Neural cell (in vitro differentiated cells): ENCODE results near the gene TFCP2L1. TPM values are rescaled to one million over a fixed set of nuclear protein-coding genes. Genes with fewer than 3 reads are reported as not detected.

Source experiments
- H2AFZ ChIP-seq: fragments of 200-600, 300-800 bp; sonication (generic), shearing (Covaris generic); 2 replicates; pipeline ENCODE4 v1.6.0; 2014; ENCODE audit warnings: low read depth, mild to moderate bottlenecking, antibody characterized with exemption, low read length, moderate library complexity
- H3F3A ChIP-seq: fragments of 200-600 bp; shearing (Covaris generic); 2 replicates; pipeline ENCODE4 v1.6.1; 2016; ENCODE audit warnings: mild to moderate bottlenecking, moderate library complexity, mixed read lengths, antibody characterized with exemption, low read length; ENCODE audit not compliant: insufficient read depth, poor library complexity, severe bottlenecking
- H3K27ac ChIP-seq: fragments of 200-600, 300-800 bp; sonication (generic), shearing (Covaris generic); 2 replicates; pipeline ENCODE4 v1.5.1; 2014; ENCODE audit warnings: mild to moderate bottlenecking, low read length, moderate library complexity
- H3K27me3 ChIP-seq: fragments of 300-800, 200-600 bp; sonication (generic), shearing (Covaris generic); 2 replicates; pipeline ENCODE4 v1.6.0; 2014; ENCODE audit warnings: mild to moderate bottlenecking, low read depth, low read length, moderate library complexity; ENCODE audit not compliant: insufficient read depth
- H3K36me3 ChIP-seq: fragments of 300-800, 200-600 bp; sonication (generic), shearing (Covaris generic); 2 replicates; pipeline ENCODE4 v1.5.1; 2014; ENCODE audit warnings: mild to moderate bottlenecking, antibody characterized with exemption, low read length, moderate library complexity; ENCODE audit not compliant: insufficient read depth
- H3K4me2 ChIP-seq: fragments of 300-800, 200-600 bp; sonication (generic), shearing (Covaris generic); 2 replicates; pipeline ENCODE4 v1.6.0; 2014; ENCODE audit warnings: mild to moderate bottlenecking, low read length
- H3K4me3 ChIP-seq: fragments of 300-800, 200-600 bp; sonication (generic), shearing (Covaris generic); 2 replicates; pipeline ENCODE4 v1.5.1; 2014; ENCODE audit warnings: mild to moderate bottlenecking, low read length, moderate library complexity
- H3K79me2 ChIP-seq: fragments of 200-600 bp; shearing (Covaris generic); replicated peaks from 2 replicates; pipeline ENCODE4 v1.6.0; 2014; ENCODE audit warnings: mild to moderate bottlenecking, low read length, moderate library complexity; ENCODE audit not compliant: insufficient read depth
- H3K9ac ChIP-seq: fragments of 300-800, 200-600 bp; sonication (generic), shearing (Covaris generic); 2 replicates; pipeline ENCODE4 v1.6.1; 2016; ENCODE audit warnings: mild to moderate bottlenecking, low read length, mixed read lengths
- H3K9me2 ChIP-seq: fragments of 200-600 bp; shearing (Covaris generic); 2 replicates; pipeline ENCODE4 v1.6.1; 2016; ENCODE audit warnings: mild to moderate bottlenecking, low read length, mixed read lengths; ENCODE audit not compliant: insufficient read depth
- H3K9me3 ChIP-seq: fragments of 200-600, 300-800 bp; sonication (generic), shearing (Covaris generic); 2 replicates; pipeline ENCODE4 v1.6.1; 2016; ENCODE audit warnings: mild to moderate bottlenecking, mixed run types, low read length, moderate library complexity, mixed read lengths
- H4K20me1 ChIP-seq: fragments of 200-600 bp; shearing (Covaris generic); 2 replicates; pipeline ENCODE4 v1.6.1; 2016; ENCODE audit warnings: mild to moderate bottlenecking, mixed run types; ENCODE audit not compliant: insufficient read depth
- EP300 ChIP-seq: fragments of 450-650 bp; conservative IDR thresholded peaks from 2 replicates; pipeline ENCODE4 v1.6.1; 2014; ENCODE audit warnings: antibody characterized with exemption, mild to moderate bottlenecking, moderate library complexity; ENCODE audit not compliant: poor library complexity, severe bottlenecking
- EZH2 ChIP-seq: fragments of 200-600, 300-800 bp; shearing (Covaris generic), sonication (generic); IDR thresholded peaks from 2 replicates; pipeline ENCODE4 v1.6.1; 2014; ENCODE audit warnings: antibody characterized with exemption, low read length, borderline replicate concordance, mild to moderate bottlenecking; ENCODE audit not compliant: insufficient read depth, poor library complexity, severe bottlenecking
- MXI1 ChIP-seq: fragments of 450-650 bp; conservative IDR thresholded peaks from 2 replicates; pipeline ENCODE4 v1.6.1; 2014; ENCODE audit warnings: antibody characterized with exemption, mild to moderate bottlenecking; ENCODE audit not compliant: poor library complexity, severe bottlenecking
- POLR2AphosphoS5 ChIP-seq: IDR thresholded peaks from 2 replicates; pipeline ENCODE4 v1.6.1; 2012
- RAD21 ChIP-seq: fragments of 450-650 bp; conservative IDR thresholded peaks from 2 replicates; pipeline ENCODE4 v1.6.1; 2014; ENCODE audit warnings: antibody characterized with exemption, mild to moderate bottlenecking, moderate library complexity
- REST ChIP-seq: IDR thresholded peaks from 2 replicates; pipeline ENCODE4 v1.6.1; 2012; ENCODE audit warnings: borderline replicate concordance
- SMC3 ChIP-seq: fragments of 450-650 bp; conservative IDR thresholded peaks from 2 replicates; pipeline ENCODE4 v1.6.1; 2014; ENCODE audit warnings: antibody characterized with exemption, mild to moderate bottlenecking, moderate library complexity; ENCODE audit not compliant: poor library complexity
- TAF1 ChIP-seq: IDR thresholded peaks from 2 replicates; pipeline ENCODE4 v1.6.1; 2012; ENCODE audit warnings: low read depth
- polyA plus RNA-seq: library from polyadenylated mRNA; depleted of rRNA; stranded (reverse); fragments of >200 nt; gene quantifications from 2 replicates; pipeline ENCODE4 v1.2.3, GENCODE V29; 2014
- TF ChIP-seq, protein P1 (sequence below): fragments of 450-650 bp; IDR thresholded peaks from 2 replicates; pipeline ENCODE4 v1.5.1; 2014; ENCODE audit warnings: antibody characterized with exemption, mild to moderate bottlenecking, moderate library complexity; ENCODE audit not compliant: poor library complexity, severe bottlenecking

The TFCP2L1 gene
- polyA plus RNA-seq, 1 donor from 2014 or later = 0.04 TPM

- Histone ChIP-seq H2AFZ (no peak overlapping the region), H3K27me3 (no peaks in the 10 kb centered on the region), H4K20me1 (no peaks in the 10 kb centered on the region), H3K36me3 (no peaks in the 10 kb centered on the region), H3K9me2 (no peaks in the 10 kb centered on the region), H3K27ac (no peak overlapping the region), H3K9me3 (no peaks in the 10 kb centered on the region), H3K4me3 (no peak overlapping the region), H3F3A (no peaks in the 10 kb centered on the region), H3K4me2 (no peak overlapping the region), H3K79me2 (no peaks in the 10 kb centered on the region), H3K9ac (no peak overlapping the region)
- TF ChIP-seq REST = no peak
- no peak for TF ChIP-seq MXI1
- TF ChIP-seq POLR2AphosphoS5 = no peak
- no peak for TF ChIP-seq TAF1
Observed at GRCh38 chr2:121193185-121193584, 91.8 kb downstream of the TFCP2L1 start.

DNA sequence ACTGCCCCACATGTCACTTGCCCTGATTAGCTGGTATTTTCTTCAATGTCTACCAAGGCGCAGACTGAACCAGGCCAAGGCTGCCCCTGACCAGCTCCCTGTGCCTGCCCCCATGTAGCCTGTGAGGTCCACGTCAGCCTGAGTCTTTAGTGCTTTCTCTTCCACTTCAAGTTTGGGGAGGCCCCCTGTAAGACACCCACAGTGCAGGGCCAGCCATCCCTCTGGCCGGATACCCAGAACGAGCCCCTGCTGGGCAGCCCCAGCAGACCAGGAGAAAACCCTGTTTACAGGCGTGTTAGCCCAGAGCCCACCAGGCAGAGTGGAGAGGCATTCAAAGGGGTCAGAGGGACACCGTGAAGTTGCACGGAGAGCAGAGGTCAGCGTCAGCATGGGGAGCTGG, 92.4 kb downstream of the TFCP2L1 start:
- Histone ChIP-seq H3K4me3 (no peak overlapping the region), H3K27ac (no peak overlapping the region), H3F3A (no peaks in the 10 kb centered on the region), H3K36me3 (no peaks in the 10 kb centered on the region), H3K79me2 (no peaks in the 10 kb centered on the region), H2AFZ (no peak overlapping the region), H3K4me2 (no peak overlapping the region), H3K9me2 (no peaks in the 10 kb centered on the region), H3K9me3 (no peaks in the 10 kb centered on the region), H4K20me1 (no peaks in the 10 kb centered on the region), H3K9ac (no peak overlapping the region), H3K27me3 (no peaks in the 10 kb centered on the region)
- TF ChIP-seq SMC3 = no peak
- TF ChIP-seq EZH2 = no peak
- TF ChIP-seq EP300 = no peak
- TF ChIP-seq RAD21 = no peak
- TF ChIP-seq MXI1 = no peak
- no peak for TF ChIP-seq TAF1
- no peak for TF ChIP-seq REST
- TF ChIP-seq, protein P1, sequence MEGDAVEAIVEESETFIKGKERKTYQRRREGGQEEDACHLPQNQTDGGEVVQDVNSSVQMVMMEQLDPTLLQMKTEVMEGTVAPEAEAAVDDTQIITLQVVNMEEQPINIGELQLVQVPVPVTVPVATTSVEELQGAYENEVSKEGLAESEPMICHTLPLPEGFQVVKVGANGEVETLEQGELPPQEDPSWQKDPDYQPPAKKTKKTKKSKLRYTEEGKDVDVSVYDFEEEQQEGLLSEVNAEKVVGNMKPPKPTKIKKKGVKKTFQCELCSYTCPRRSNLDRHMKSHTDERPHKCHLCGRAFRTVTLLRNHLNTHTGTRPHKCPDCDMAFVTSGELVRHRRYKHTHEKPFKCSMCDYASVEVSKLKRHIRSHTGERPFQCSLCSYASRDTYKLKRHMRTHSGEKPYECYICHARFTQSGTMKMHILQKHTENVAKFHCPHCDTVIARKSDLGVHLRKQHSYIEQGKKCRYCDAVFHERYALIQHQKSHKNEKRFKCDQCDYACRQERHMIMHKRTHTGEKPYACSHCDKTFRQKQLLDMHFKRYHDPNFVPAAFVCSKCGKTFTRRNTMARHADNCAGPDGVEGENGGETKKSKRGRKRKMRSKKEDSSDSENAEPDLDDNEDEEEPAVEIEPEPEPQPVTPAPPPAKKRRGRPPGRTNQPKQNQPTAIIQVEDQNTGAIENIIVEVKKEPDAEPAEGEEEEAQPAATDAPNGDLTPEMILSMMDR = no peak
- no peak for TF ChIP-seq POLR2AphosphoS5
